HG03103 (cell line): ENCODE results near the gene NR3C1.

ENCODE experiments used
- ATAC-seq: cut with Tn5 transposase; IDR thresholded peaks from one replicate; pipeline ENCODE4 v1.9.1; 2021; ENCODE audit warnings: low read depth; ENCODE audit not compliant: unreplicated experiment

The NR3C1 gene

GRCh38 chr5:143315214-143315613 lies 88.3 kb downstream of the NR3C1 start:
- no peak for ATAC-seq

- ATAC-seq, result no peak
Measured at GRCh38 chr5:143314659-143315058, 88.8 kb downstream of the NR3C1 start.

- ATAC-seq, result no peak
Measured at GRCh38 chr5:143314099-143314498, 89.4 kb downstream of the NR3C1 start.

GRCh38 chr5:143313298-143313852 lies 90.1 kb downstream of the NR3C1 start:
- ATAC-seq, result no peak

GRCh38 chr5:143312822-143313221 lies 90.7 kb downstream of the NR3C1 start:
- no peak for ATAC-seq

GRCh38 chr5:143311955-143312354 lies 91.5 kb downstream of the NR3C1 start:
- ATAC-seq, result no peak

GRCh38 chr5:143311428-143311827 lies 92.1 kb downstream of the NR3C1 start:
- ATAC-seq, result no peak

GRCh38 chr5:143309661-143310431 lies 93.6 kb downstream of the NR3C1 start:
- ATAC-seq, result no peak

GRCh38 chr5:143308731-143309130 lies 94.8 kb downstream of the NR3C1 start:
- no peak for ATAC-seq

- no peak for ATAC-seq
Measured at GRCh38 chr5:143306040-143306439, 97.4 kb downstream of the NR3C1 start.

- no peak for ATAC-seq
Measured at GRCh38 chr5:143304836-143305475, 98.5 kb downstream of the NR3C1 start.

GRCh38 chr5:143302341-143303045 lies 101.0 kb downstream of the NR3C1 start:
- ATAC-seq, result no peak

- ATAC-seq, result no peak
Measured at GRCh38 chr5:143297756-143298155, 105.7 kb downstream of the NR3C1 start.

- ATAC-seq, result no peak
Measured at GRCh38 chr5:143290125-143290524, 113.4 kb downstream of the NR3C1 start.

GRCh38 chr5:143284521-143284920 lies 119.0 kb downstream of the NR3C1 start:
- ATAC-seq, result no peak

GRCh38 chr5:143284002-143284401 lies 119.5 kb downstream of the NR3C1 start:
- ATAC-seq, result no peak

- ATAC-seq, result no peak
Measured at GRCh38 chr5:143281226-143281625, 122.3 kb downstream of the NR3C1 start.

GRCh38 chr5:143279698-143280097 lies 123.8 kb downstream of the NR3C1 start:
- ATAC-seq, result no peak

- ATAC-seq, result no peak
Measured at GRCh38 chr5:143277536-143277935, 126.0 kb downstream of the NR3C1 start.

GRCh38 chr5:143275512-143276363 lies 127.7 kb downstream of the NR3C1 start:
- no peak for ATAC-seq
